GM20431 (cell line): ENCODE data around the gene BEX1.
"Not testable (repeated sequence)": the region's sequence is repeated elsewhere in the genome, so short reads cannot be mapped to it uniquely, and the experiment has no call there.

Experiments
- in situ Hi-C: fragments of 300-500 bp; cut with MseI, MboI; formaldehyde crosslinking; loops from one replicate; pipeline ENCODE4 v1.15.0; 2020; ENCODE audit warnings: low sequenced_read_pairs; ENCODE audit not compliant: unreplicated experiment

BEX1 gene

DNA sequence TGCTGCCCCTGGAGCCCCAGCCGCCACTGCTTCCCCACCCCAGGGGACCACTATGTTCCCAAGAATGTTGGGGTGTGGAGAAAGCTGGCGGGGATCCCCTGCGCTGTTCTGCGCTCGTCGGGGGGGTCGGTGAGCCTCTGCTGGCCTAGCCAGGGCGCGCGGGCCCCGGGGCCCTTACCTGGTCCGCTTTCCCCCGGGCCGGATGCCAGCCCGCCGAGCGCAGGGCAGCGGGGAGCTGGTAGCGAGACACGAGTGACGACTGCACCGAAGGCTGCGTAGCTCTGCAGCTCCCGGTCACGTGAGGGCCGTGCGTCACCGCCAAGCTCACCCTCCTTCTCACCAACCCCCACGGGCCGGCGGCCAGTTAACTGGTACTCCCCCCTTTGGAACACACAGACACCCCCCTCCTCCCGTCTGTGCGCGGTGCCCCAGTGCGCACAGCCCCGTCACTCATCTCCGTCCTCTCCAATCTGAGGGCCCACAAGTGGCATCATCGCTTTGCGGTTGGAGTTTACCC lies at the start of gene BEX1:
Gene BEX1, minus strand, starts transcription at position 254 of the 517 bp plus-strand sequence. CDS start 897 bp downstream, outside the sequence.
- in situ Hi-C loops: no loop called here

DNA sequence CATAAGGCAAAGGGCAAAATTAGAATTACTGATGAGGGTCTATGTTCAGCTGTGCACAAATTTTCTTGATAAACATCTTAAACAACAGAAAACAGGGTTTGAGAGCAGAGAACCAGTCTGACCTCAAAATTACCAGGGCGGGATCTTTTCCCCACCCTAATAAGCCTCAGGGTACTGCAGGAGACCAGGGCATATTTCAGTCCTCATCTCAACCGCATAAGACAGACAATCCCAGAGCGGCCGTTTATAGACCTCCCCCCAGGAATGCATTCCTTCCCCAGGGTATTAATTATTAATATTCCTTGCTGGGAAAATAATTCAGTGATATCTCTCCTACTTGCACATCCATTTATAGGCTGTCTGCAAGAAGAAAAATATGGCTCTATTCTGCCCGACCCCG lies 45.5 kb upstream of the BEX1 start:
- in situ Hi-C loops: not testable (repeated sequence)

DNA sequence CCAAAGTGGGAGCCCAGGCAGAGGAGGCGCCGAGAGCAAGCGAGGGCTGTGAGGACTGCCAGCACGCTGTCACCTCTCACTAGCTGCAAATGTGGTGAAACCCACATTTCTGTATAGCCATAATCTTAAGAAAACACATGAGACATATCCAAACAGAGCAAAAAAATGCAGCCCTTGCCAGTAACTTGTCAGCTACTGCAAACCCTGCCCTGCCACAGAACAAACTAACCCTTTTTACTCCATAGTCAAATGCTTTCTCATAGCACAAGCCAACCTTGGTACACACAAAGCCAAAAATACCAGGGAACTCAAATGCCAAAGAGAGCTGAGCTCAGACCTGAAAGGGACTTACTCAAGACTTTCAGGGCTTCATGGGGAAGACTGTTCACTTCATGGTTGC lies 43.9 kb upstream of the BEX1 start:
- in situ Hi-C loops: no loop called here

DNA sequence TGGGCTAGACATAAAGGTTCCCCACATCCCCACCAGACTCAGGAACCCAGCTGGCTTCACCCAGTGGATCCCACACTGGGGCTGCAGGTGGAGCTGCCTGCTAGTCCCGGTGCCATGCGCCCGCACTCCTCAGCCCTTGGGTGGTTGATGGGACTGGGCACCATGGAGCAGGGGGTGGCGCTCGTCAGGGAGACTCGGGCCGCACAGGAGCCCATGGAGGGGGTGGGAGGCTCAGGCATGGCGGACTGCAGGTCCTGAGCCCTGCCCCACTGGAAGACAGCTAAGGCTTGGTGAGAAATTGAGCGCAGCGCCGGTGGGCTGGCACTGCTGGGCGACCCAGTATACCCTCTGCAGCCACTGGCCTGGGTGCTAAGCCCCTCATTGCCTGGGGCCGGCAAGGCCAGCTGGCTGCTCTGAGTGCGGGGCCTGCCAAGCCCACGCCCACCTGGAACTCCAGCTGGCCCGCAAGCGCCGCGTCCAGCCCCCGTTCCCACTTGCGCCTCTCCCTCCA lies 43.3 kb upstream of the BEX1 start:
- in situ Hi-C loops: not testable (repeated sequence)

DNA sequence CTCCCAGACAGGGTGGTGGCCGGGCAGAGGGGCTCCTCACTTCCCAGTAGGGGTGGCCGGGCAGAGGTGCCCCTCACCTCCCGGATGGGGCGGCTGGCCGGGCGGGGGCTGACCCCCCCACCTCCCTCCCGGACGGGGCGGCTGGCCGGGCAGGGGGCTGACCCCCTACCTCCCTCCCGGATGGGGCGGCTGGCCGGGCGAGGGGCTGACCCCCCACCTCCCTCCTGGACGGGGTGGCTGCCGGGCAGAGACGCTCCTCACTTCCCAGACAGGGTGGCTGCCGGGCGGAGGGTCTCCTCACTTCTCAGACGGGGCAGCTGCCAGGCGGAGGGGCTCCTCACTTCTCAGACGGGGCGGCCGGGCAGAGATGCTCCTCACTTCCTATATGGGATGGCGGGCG lies 40.4 kb upstream of the BEX1 start:
- in situ Hi-C loops: not testable (repeated sequence)

DNA sequence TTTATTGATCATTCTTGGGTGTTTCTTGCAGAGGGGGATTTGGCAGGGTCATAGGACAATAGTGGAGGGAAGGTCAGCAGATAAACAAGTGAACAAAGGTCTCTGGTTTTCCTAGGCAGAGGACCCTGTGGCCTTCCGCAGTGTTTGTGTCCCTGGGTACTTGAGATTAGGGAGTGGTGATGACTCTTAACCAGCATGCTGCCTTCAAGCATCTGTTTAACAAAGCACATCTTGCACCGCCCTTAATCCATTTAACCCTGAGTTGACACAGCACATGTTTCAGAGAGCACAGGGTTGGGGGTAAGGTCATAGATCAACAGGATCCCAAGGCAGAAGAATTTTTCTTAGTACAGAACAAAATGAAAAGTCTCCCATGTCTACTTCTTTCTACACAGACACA lies 39.9 kb upstream of the BEX1 start:
- in situ Hi-C loops: not testable (repeated sequence)

DNA sequence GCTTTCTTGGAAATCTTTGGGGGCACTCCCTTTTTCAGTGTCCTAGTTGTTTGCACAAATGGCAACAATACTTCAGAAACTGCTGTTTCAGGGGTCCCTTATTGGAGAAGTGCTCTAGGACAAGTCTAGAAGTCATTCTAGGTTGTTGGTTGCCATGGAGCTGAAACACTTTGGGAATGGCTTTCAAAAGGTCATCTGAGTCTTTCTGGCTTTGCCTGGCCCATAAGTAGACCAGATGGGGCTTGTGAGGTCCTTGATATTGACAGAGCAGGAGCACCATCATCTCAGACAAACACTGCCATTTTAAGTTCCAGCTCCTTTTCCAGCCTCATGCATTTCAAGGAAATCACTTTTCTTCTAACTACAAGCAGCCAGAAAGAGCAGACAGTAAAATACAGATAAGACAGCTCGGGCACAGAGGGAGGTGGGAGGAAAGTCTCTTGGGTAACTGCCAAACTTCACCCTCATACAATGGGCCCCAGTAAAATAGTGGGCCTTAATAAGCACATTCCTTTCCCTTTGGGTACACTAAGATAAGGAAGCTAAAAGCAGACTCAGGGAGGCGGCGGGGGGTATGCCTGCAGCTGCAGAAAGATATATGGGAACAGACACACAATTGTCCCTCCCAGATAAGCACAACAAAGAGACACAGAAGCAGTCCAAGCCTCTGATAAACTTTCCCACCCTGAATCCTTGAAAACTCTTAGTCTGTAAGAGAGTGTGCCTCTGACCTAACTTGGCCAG lies 37.5 kb upstream of the BEX1 start:
- in situ Hi-C loops: no loop called here

DNA sequence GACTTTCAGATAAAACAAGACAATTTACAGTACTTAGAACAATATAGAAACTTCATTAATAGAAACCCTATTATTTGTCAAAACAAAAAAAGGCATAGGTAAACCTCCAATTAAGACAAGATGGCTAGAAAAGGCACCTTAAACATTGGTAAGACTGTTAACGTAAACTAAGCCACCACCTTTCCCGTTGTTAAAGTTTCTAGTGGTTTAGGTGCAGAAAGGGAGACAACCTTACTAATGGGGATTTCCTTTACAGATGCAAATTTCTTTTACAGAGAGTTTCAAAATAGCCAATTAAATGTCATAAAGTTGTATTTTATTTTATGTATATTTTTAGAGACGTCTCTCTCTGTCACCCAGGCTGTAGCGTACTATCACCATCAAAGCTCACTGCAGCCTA lies 36.5 kb upstream of the BEX1 start:
- in situ Hi-C loops: no loop called here

DNA sequence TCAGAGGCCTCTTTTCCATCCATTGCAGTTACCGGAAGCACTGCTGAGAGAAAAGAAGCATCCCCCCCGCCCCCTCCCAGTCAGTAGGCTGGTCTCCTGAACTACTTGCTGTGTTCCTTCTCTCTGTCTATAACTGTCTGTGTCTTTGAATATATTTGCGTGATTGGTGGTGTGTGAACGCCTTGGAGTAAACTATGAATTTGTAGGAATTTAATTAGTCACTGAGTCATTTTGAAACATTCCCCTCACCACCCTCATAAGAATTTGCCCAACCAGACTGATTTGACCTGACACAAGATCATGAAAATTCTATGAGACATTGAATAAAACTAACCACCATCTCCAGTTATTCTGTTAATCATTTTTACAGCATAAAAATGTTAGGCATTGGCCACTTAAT lies 35.7 kb upstream of the BEX1 start:
- in situ Hi-C loops: no loop called here

DNA sequence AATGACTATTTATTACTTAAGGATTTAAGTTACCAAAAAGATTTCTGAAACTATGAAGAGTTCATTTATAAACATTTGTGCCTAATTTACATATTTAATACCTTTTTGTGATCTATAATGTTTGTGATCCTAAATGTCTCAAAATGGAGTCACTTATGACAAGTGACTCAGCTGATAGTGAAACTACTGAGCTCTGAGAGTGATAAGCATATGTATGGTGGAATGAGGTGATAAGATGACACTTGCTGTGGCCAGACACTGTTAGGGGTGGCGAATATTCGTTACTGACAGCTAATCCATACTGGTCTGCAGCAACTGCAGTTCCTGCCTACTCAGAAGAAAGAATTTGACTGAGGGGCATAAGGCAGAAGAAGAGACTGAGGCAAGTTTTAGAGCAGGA lies 34.5 kb upstream of the BEX1 start:
- in situ Hi-C loops: no loop called here

DNA sequence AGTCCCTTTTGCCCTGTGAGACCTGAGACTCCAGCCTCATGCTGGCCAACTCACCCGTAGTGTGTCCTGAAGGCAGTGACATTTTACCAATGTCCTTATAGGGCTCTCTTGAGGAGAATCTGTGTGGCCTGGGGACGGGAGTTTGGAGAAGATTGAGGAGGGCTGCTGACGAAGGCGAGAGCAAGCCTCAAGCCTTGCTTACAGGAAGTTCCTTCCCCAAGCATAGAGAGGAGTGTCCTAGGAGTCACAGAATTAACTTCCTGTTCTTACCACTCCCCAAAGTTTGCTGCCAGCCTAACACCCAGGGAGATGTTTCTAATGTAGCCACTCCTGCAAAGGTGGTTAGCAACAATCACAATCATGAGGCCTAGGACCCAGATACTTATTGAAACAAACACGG lies 29.0 kb upstream of the BEX1 start, which contains the start of gene NXF3:
Gene NXF3, minus strand, starts transcription at position 202 of the 400 bp plus-strand sequence. Its CDS starts 120 bp downstream, at position 82.
- in situ Hi-C loops: no loop called here

DNA sequence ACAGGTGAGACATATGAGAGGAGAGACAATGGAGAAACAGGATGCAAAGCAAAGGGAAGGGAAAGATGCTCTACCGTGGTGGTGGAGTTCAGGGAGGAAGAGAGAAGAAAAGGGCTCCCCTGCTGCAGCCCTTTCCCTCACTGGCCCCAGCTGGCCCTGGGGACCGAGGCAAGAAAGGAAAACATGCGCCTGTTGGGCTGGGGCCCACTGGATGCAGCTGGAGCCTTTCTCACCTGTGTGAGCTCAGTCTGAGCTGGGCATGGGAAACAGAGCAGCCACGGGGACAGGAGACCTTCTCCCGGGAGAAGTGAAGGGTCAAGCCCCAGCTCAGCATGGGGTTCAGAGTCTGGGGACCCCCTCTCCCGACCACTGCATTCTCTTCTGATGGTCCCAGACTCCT lies 17.1 kb upstream of the BEX1 start:
- in situ Hi-C loops: no loop called here

DNA sequence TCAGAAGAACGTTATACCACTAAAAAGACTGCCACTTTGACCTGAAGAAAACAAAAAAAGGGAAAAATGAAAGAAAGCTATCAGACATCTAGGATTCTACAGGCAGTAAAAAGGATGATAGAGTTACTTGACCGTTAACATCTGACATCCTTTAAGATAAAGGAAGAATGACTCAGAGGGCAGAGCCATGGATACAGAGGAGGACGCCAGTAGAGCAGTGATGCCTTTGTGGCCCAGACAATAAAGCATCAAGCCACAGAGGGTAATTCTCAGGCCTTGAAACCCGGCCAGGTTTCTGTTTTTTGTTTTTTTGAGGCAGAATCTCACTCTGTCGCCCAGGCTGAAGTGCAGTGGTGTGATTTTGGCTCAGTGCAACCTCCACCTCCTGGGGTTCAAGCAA lies 9.5 kb upstream of the BEX1 start:
- in situ Hi-C loops: no loop called here

DNA sequence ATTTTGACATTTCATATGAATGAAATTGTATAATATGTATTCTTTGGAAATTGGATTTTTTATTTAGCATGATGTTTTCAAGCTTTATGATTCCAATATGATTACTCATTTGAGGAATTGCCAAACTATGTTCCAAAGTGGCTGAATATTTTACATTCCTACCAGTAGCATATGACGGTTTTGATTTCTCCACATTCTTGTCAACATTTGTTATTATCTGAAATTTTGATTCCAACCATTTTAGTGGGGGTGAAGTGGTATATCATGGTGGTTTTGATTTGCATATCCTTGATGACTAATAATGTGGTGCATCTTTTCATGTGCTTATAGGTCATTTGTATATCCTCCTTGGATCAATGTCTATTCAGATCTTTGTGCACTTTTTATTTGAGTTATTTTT lies 2.6 kb upstream of the BEX1 start:
- in situ Hi-C loops: no loop called here

DNA sequence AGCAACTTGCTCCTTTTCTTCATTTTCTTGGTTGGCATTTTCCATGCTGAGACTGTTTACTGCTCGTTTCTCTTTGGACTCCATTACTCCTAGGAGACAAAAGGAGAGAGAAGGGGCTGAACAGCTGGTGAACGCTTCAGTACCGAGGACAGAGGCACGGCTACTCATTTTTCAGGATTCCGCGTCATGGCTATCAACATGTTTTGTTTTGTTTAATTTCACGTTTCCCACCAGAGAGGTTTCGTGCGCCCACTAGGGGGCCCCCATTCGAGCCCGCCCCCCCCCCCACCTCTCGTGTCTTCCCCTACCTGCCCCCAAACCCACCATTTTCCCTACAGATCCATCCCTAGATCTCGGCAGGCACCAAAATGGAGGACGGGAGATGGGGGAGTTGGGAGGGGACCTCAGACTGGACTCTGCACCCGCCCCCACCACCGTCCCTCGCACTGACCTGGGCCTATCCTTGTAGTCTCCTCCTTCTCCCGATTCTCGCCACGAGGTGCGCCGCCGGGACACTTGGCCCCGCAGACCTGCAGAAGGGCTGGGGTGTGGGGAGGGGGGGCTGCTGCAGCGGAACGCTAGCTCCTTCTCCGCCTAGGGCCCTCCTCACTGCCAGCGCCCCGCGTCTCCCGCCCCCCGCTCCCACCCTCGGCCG lies 653 bp downstream of the BEX1 start:
- in situ Hi-C loops: no loop called here

DNA sequence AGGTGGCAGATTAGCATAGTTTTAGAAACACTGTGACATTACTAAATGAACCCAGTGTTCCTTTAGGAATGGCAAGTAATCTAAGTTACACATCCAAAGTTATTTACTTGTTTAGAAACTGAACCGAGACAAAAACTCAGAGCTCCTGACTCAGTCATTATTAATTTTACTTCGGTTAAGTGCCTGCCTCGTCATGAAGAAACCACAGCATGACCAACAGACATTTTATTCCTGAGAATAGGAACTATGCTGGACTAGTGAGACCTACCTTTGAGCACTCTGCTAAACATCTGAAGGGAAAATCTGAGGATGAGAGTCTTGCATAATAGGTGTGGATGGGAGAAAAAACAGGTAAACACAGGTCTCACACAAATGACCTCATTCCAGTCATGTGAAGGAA lies 2.5 kb downstream of the BEX1 start:
- in situ Hi-C loops: no loop called here

DNA sequence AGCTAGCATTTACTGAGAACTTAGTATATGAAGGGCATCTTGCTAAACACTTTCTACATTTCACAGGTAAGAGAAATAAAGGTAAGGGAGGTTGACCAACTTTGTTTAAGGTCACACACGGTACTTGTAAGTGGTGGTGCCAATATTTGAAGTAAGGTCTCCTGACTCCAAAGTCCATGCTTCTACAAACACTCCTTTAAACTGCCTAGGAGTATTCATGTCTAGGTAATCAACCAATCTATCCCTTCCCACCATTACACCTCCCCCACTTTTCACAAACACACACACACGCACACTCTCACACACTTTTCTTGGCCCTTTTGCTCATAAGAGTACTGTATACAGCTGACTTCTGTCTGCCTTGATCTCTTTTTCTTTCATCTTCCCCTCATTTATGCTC lies 7.1 kb downstream of the BEX1 start:
- in situ Hi-C loops: no loop called here

DNA sequence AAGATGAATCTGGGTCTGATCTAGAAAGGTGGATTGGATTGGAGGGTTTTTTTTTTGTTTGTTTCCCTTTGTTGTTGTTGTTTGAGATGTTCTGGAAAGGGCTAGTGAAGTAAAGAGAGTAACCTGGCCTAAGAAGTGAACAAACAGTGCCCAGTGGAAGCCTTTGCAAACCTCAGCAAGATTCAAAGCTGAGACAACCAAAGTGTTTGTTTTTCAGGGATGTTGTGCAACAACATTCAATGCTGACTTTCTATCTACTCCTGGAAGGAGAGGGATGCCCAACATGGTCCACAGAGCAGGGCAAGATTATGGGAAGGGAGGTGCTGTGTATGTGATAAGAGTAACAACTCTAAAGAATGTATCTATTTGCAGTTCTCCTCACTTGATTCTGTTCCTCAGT lies 11.3 kb downstream of the BEX1 start:
- in situ Hi-C loops: no loop called here

DNA sequence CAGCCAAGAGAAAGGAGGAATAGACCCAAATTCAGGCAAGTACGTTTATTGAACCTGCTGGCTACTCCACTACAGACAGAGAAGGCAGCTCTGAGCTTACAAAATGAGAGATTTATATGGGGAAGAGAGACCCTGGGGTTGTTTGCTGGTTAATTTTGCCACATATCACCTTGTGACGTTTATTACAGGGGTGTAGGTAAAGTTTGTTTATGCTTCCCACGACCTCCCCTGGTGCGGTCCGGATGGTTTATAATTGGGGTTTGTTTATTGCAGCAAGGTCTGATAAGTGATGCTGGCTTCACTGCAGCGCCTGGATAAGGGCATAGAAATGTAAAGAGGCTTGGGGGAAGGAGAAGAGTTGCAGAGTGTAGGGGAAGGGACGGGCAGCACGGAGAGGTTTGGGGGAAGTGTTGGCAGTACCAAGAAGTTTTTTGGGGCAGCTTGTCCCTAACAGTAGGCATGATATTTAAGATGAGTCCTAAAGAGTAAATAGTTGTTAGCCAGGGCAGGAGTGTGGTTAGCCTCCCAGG lies 12.6 kb downstream of the BEX1 start:
- in situ Hi-C loops: no loop called here

DNA sequence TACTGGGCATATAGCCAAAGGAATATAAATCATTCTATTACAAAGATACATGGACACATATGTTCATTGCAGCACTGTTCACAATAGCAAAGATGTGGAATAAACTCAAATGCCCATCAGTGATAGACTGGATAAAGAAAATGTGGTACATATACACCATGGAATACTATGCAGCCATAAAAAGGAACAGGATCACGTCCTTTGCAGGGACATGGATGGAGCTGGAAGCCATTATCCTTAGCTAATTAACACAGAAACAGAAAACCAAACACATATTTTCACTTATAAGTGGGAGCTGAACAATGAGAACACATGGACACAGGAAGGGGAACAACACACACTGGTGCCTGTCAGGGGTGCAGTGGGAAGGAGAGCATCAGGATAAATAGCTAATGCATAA lies 30.6 kb downstream of the BEX1 start:
- in situ Hi-C loops: not testable (repeated sequence)

DNA sequence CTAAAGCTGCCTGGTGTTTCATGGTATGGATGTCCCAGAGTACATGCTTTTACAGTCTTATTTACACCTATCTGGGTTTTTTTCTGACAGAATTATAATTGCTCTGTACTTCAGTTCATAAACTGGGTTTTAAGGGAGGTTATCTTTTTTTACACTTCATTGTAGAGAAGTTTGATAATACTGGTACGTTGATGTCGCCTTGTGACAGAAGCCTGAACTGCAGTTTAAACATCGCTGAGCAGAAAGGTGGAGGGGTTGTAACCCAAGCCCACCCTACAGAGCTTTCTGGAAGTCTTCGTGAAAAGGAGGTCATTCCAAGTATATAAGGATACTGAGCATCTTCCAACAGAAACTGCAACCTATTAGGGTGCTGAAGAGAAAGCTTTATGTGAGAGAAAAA lies 46.4 kb downstream of the BEX1 start:
- in situ Hi-C loops: no loop called here
